ENCODE data around the gene AGAP9.
"Not testable (repeated sequence)": the region's sequence is repeated elsewhere in the genome, so short reads cannot be mapped to it uniquely, and the experiment has no call there.

- not testable (repeated sequence) for TF ChIP-seq CTCF, POLR2A (IDR thresholded peaks at IDR 0.05)
Observed at GRCh38 chr10:47467957-47468356, 55.5 kb downstream of the AGAP9 start.
